Upper lobe of right lung (tissue), 1 donor: Measurements from ENCODE around the gene TSPEAR. TPM values are rescaled to one million over a fixed set of nuclear protein-coding genes. Genes with fewer than 3 reads are reported as not detected.
"Not testable (repeated sequence)": the region's sequence is repeated elsewhere in the genome, so short reads cannot be mapped to it uniquely, and the experiment has no call there.

Source experiments
- ATAC-seq: fragments of 200-7000 bp; cut with Tn5 transposase; one replicate; pipeline ENCODE4 v1.9.1; 2020; ENCODE audit warnings: mild to moderate bottlenecking, moderate library complexity
- DNase-seq: peaks from one replicate; pipeline ENCODE4 v3.0.0-alpha.2; 2020
- H3K27ac ChIP-seq: fragments of 200-600 bp; one replicate; pipeline ENCODE4 v1.8.0; 2022
- H3K27me3 ChIP-seq: fragments of 200-600 bp; one replicate; pipeline ENCODE4 v1.8.0; 2022; ENCODE audit warnings: mild to moderate bottlenecking
- H3K36me3 ChIP-seq: fragments of 200-600 bp; one replicate; pipeline ENCODE4 v1.8.0; 2022
- H3K4me1 ChIP-seq: fragments of 200-600 bp; one replicate; pipeline ENCODE4 v1.8.0; 2022
- H3K4me3 ChIP-seq: fragments of 200-600 bp; one replicate; pipeline ENCODE4 v1.8.0; 2022; ENCODE audit warnings: mild to moderate bottlenecking
- H3K9me3 ChIP-seq: fragments of 200-600 bp; one replicate; pipeline ENCODE4 v1.8.0; 2022
- CTCF ChIP-seq: fragments of 200-600 bp; IDR thresholded peaks from one replicate; pipeline ENCODE4 v1.8.0; 2022; ENCODE audit warnings: antibody characterized with exemption
- intact Hi-C: fragments of 100-400 bp; cut with DNase I; formaldehyde crosslinking; loops from one replicate; pipeline ENCODE4 v1.11.0; 2022
- total RNA-seq: library from RNA; stranded (reverse); fragmentation: NEBNext Ultra II Directional; extraction: Animal tissue kit (Norgen Biotek cat#: 25700); gene quantifications from one replicate; pipeline ENCODE4 v1.2.1, GENCODE V29; 2021
- donor health status: DM: no; HTN: yes; CAD: no; lungs with severe emphysema.

TSPEAR gene
- total RNA-seq, 1 donor from 2014 or later: 0.23 TPM

- Histone ChIP-seq H3K4me3 (no peak overlapping the region), H3K9me3 (no peaks in the 10 kb centered on the region), H3K36me3 (no peaks in the 10 kb centered on the region), H3K27ac (no peak overlapping the region), H3K4me1 (no peaks in the 10 kb centered on the region), H3K27me3 (no peaks in the 10 kb centered on the region)
- no peak for DNase-seq
- TF ChIP-seq CTCF: no peak
- intact Hi-C loops: no loop called here
- ATAC-seq: no peak
These were observed 46.7 kb downstream of the TSPEAR start for GRCh38 chr21:44664691-44665090.

- intact Hi-C loops, H3K36me3 ChIP-seq, H3K4me1 ChIP-seq, H3K27ac ChIP-seq, DNase-seq, H3K9me3 ChIP-seq, H3K27me3 ChIP-seq, ATAC-seq, H3K4me3 ChIP-seq: not testable (repeated sequence)
These were observed 49.8 kb downstream of the TSPEAR start for GRCh38 chr21:44661567-44661966.

- no peaks in the 10 kb centered on the region for H3K4me1 ChIP-seq
- H3K27me3 ChIP-seq: no peaks in the 10 kb centered on the region
- no peaks in the 10 kb centered on the region for H3K36me3 ChIP-seq
- DNase-seq (no peak), ATAC-seq (peak; percentile 82)
- TF ChIP-seq CTCF: no peak
- H3K9me3 ChIP-seq: peaks cover 5% of the 10 kb centered on the region
- no peak overlapping the region for H3K4me3 ChIP-seq
- intact Hi-C loops: no loop called here
- H3K27ac ChIP-seq: no peak overlapping the region
These were observed 52.3 kb downstream of the TSPEAR start for GRCh38 chr21:44658913-44659595.

GRCh38 chr21:44658541-44658910 is 52.8 kb downstream of the TSPEAR start:
- TF ChIP-seq CTCF: no peak
- ATAC-seq: no peak
- no peak overlapping the region for H3K27ac ChIP-seq
- H3K9me3 ChIP-seq: peaks cover 5% of the 10 kb centered on the region
- H3K36me3 ChIP-seq: no peaks in the 10 kb centered on the region
- no peaks in the 10 kb centered on the region for H3K27me3 ChIP-seq
- H3K4me1 ChIP-seq: no peaks in the 10 kb centered on the region
- H3K4me3 ChIP-seq: no peak overlapping the region
- intact Hi-C loops: no loop called here
- DNase-seq: no peak

GRCh38 chr21:44657635-44658540 is 53.5 kb downstream of the TSPEAR start, which contains the start of gene KRTAP12-3:
Gene KRTAP12-3, plus strand, starts transcription at chr21:44657932. Its CDS starts 48 bp downstream, at chr21:44657980.
- DNase-seq (no peak), ATAC-seq (no peak)
- Histone ChIP-seq H3K4me1 (no peaks in the 10 kb centered on the region), H3K27ac (no peak within 1 kb of the TSS), H3K9me3 (peaks cover 5% of the 10 kb centered on the region), H3K4me3 (no peak within 1 kb of the TSS), H3K36me3 (no peaks in the 10 kb centered on the region), H3K27me3 (no peaks in the 10 kb centered on the region)
- intact Hi-C loops: no loop called here
- TF ChIP-seq CTCF: no peak

GRCh38 chr21:44656868-44657267 is 54.5 kb downstream of the TSPEAR start:
- intact Hi-C loops: no loop called here
- TF ChIP-seq CTCF: no peak

More at GRCh38 chr21:44656868-44657267, 54.5 kb downstream of the TSPEAR start:
- peaks cover 5% of the 10 kb centered on the region for H3K9me3 ChIP-seq
- no peak overlapping the region for H3K4me3 ChIP-seq
- H3K27ac ChIP-seq: no peak overlapping the region
- no peaks in the 10 kb centered on the region for H3K36me3 ChIP-seq
- H3K4me1 ChIP-seq: no peaks in the 10 kb centered on the region
- ATAC-seq (no peak), DNase-seq (no peak)
- no peaks in the 10 kb centered on the region for H3K27me3 ChIP-seq
